Panc1 (cell line): Measurements from ENCODE around the gene C3orf49.

Experiments
- POLR2AphosphoS5 ChIP-seq: IDR thresholded peaks from 2 replicates; pipeline ENCODE4 v1.6.1; 2012; ENCODE audit warnings: mild to moderate bottlenecking, low read depth, low read length, moderate library complexity
- TF ChIP-seq, protein P1 (sequence below): fragments of 450-650 bp; IDR thresholded peaks from 2 replicates; pipeline ENCODE4 v1.5.1; 2017; ENCODE audit warnings: mild to moderate bottlenecking

- no peak for TF ChIP-seq POLR2AphosphoS5
- TF ChIP-seq, protein P1, sequence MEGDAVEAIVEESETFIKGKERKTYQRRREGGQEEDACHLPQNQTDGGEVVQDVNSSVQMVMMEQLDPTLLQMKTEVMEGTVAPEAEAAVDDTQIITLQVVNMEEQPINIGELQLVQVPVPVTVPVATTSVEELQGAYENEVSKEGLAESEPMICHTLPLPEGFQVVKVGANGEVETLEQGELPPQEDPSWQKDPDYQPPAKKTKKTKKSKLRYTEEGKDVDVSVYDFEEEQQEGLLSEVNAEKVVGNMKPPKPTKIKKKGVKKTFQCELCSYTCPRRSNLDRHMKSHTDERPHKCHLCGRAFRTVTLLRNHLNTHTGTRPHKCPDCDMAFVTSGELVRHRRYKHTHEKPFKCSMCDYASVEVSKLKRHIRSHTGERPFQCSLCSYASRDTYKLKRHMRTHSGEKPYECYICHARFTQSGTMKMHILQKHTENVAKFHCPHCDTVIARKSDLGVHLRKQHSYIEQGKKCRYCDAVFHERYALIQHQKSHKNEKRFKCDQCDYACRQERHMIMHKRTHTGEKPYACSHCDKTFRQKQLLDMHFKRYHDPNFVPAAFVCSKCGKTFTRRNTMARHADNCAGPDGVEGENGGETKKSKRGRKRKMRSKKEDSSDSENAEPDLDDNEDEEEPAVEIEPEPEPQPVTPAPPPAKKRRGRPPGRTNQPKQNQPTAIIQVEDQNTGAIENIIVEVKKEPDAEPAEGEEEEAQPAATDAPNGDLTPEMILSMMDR = no peak
Observed at GRCh38 chr3:63857311-63857710, 38.2 kb downstream of the C3orf49 start.
